Vagina (tissue), 2 donors: ENCODE results near the gene TNFRSF14. TPM values are rescaled to one million over a fixed set of nuclear protein-coding genes. Genes with fewer than 3 reads are reported as not detected.

ENCODE experiments used
- DNase-seq, 2 donors: peaks; one replicate each; pipeline ENCODE4 v3.0.0-alpha.2; 2017; ENCODE audit errors: extremely low spot score in 2 of 2
- H3K27ac ChIP-seq: fragments of 200-600 bp; sonication (generic); one replicate; pipeline ENCODE4 v1.5.1; 2019
- H3K27me3 ChIP-seq: fragments of 200-600 bp; sonication (generic); one replicate; pipeline ENCODE4 v1.5.1; 2019
- H3K36me3 ChIP-seq, 2 donors: fragments of 200-600 bp; sonication (generic); one replicate each; pipeline ENCODE4 v1.5.1; 2017 to 2019
- H3K4me1 ChIP-seq: fragments of 200-600 bp; sonication (generic); one replicate; pipeline ENCODE4 v1.5.1; 2019
- H3K4me3 ChIP-seq, 2 donors: fragments of 200-600 bp; sonication (generic); 1 replicate in 1 of 2; 2 replicates in 1 of 2; pipeline ENCODE4 v1.5.1; 2016 to 2019
- H3K9me3 ChIP-seq: fragments of 200-600 bp; sonication (generic); one replicate; pipeline ENCODE4 v1.5.1; 2019
- CTCF ChIP-seq, 3 experiments: fragments of 450-650 bp in 2 of 3; fragments of 200-600 bp in 1 of 3; sonication (generic) in 1 of 3; IDR thresholded peaks; one replicate each; pipeline ENCODE4 v1.5.1; 2017 to 2019; ENCODE audit warnings: antibody characterized with exemption in 3 of 3, mild to moderate bottlenecking in 2 of 3, moderate library complexity in 2 of 3
- POLR2A ChIP-seq, 2 donors: fragments of 450-650 bp; IDR thresholded peaks; one replicate each; pipeline ENCODE4 v1.6.1; 2017; ENCODE audit warnings: antibody characterized with exemption in 2 of 2, mild to moderate bottlenecking in 2 of 2, moderate library complexity in 2 of 2
- POLR2AphosphoS5 ChIP-seq, 2 donors: sonication (generic); formaldehyde crosslinking; IDR thresholded peaks; one replicate each; pipeline ENCODE4 v1.9.0; 2017; ENCODE audit warnings: antibody characterized with exemption in 2 of 2, mild to moderate bottlenecking in 2 of 2, low read depth in 1 of 2; ENCODE audit not compliant: insufficient read depth in 1 of 2
- intact Hi-C: fragments of 100-400 bp; cut with DNase I; formaldehyde crosslinking; loops from one replicate; pipeline ENCODE4 v1.15.1; 2023
- total RNA-seq: library from RNA; depleted of rRNA; stranded (reverse); fragments of >200 nt; gene quantifications from one replicate; pipeline ENCODE4 v1.2.3, GENCODE V29; 2016

TNFRSF14 gene
- total RNA-seq, 1 donor from 2014 or later, result 49.6 TPM

- H3K36me3 ChIP-seq, result peaks cover 3 to 93% of the 10 kb centered on the region in 2 donors
- no peaks in the 10 kb centered on the region for H3K27me3 ChIP-seq
- intact Hi-C loops, result no loop called here
- no peak overlapping the region for H3K4me3 ChIP-seq
- no peak overlapping the region for H3K27ac ChIP-seq
- no peak for TF ChIP-seq POLR2A (IDR thresholded peaks at IDR 0.05)
- no peak for TF ChIP-seq CTCF (IDR thresholded peaks at IDR 0.05)
- TF ChIP-seq POLR2AphosphoS5 (IDR thresholded peaks at IDR 0.05; ENCODE audit: insufficient read depth in 1 of 2, low read depth in 1 of 2), result no peak
- H3K9me3 ChIP-seq, result no peaks in the 10 kb centered on the region
- H3K4me1 ChIP-seq, result no peaks in the 10 kb centered on the region
- DNase-seq, result no peak
These were observed 41.1 kb upstream of the TNFRSF14 start for GRCh38 chr1:2514863-2515762.

- intact Hi-C loops, result no loop called here
- no peak for TF ChIP-seq POLR2AphosphoS5 (IDR thresholded peaks at IDR 0.05; ENCODE audit: insufficient read depth in 1 of 2, low read depth in 1 of 2)
- no peak for TF ChIP-seq POLR2A (IDR thresholded peaks at IDR 0.05)
- no peak for TF ChIP-seq CTCF (IDR thresholded peaks at IDR 0.05)
- no peaks in the 10 kb centered on the region for H3K4me1 ChIP-seq
These were observed 40.4 kb upstream of the TNFRSF14 start for GRCh38 chr1:2515763-2516080.

GRCh38 chr1:2516124-2516523 lies 40.0 kb upstream of the TNFRSF14 start:
- TF ChIP-seq POLR2AphosphoS5 (IDR thresholded peaks at IDR 0.05; ENCODE audit: insufficient read depth in 1 of 2, low read depth in 1 of 2), result no peak
- TF ChIP-seq POLR2A (IDR thresholded peaks at IDR 0.05), result no peak
- no peak for TF ChIP-seq CTCF (IDR thresholded peaks at IDR 0.05)
- Histone ChIP-seq H3K27ac (no peak overlapping the region), H3K27me3 (no peaks in the 10 kb centered on the region), H3K9me3 (no peaks in the 10 kb centered on the region), H3K36me3 (peaks cover 3 to 93% of the 10 kb centered on the region in 2 donors), H3K4me1 (no peaks in the 10 kb centered on the region), H3K4me3 (no peak overlapping the region)
- no peak for DNase-seq
- intact Hi-C loops, result no loop called here

More at GRCh38 chr1:2515763-2516080, 40.4 kb upstream of the TNFRSF14 start:
- Histone ChIP-seq H3K27ac (no peak overlapping the region), H3K27me3 (no peaks in the 10 kb centered on the region), H3K4me3 (no peak overlapping the region), H3K36me3 (peaks cover 3 to 93% of the 10 kb centered on the region in 2 donors), H3K9me3 (no peaks in the 10 kb centered on the region)
- no peak for DNase-seq

- no peak overlapping the region for H3K27ac ChIP-seq
- no peaks in the 10 kb centered on the region for H3K4me1 ChIP-seq
- no peak for DNase-seq
- peaks cover 0 to 93% of the 10 kb centered on the region in 2 donors for H3K36me3 ChIP-seq
- H3K27me3 ChIP-seq, result no peaks in the 10 kb centered on the region
- H3K4me3 ChIP-seq, result no peak overlapping the region
- intact Hi-C loops, result no loop called here
- TF ChIP-seq CTCF (IDR thresholded peaks at IDR 0.05) (no peak), POLR2AphosphoS5 (IDR thresholded peaks at IDR 0.05; ENCODE audit: insufficient read depth in 1 of 2, low read depth in 1 of 2) (no peak), POLR2A (IDR thresholded peaks at IDR 0.05) (no peak)
- no peaks in the 10 kb centered on the region for H3K9me3 ChIP-seq
These were observed 39.2 kb upstream of the TNFRSF14 start for GRCh38 chr1:2516946-2517345.

- intact Hi-C loops, result no loop called here
- no peaks in the 10 kb centered on the region for H3K9me3 ChIP-seq
- TF ChIP-seq CTCF (IDR thresholded peaks at IDR 0.05) (no peak), POLR2AphosphoS5 (IDR thresholded peaks at IDR 0.05; ENCODE audit: insufficient read depth in 1 of 2, low read depth in 1 of 2) (no peak)
These were observed 38.2 kb upstream of the TNFRSF14 start for GRCh38 chr1:2517966-2518365.

More at GRCh38 chr1:2517966-2518365, 38.2 kb upstream of the TNFRSF14 start:
- no peak overlapping the region for H3K27ac ChIP-seq
- H3K27me3 ChIP-seq, result no peaks in the 10 kb centered on the region
- no peak overlapping the region for H3K4me3 ChIP-seq
- H3K36me3 ChIP-seq, result peaks cover 0 to 82% of the 10 kb centered on the region in 2 donors
- no peak for DNase-seq
- no peaks in the 10 kb centered on the region for H3K4me1 ChIP-seq
